ENCODE measurements around the gene SLC44A2. TPM values are rescaled to one million over a fixed set of nuclear protein-coding genes. Genes with fewer than 3 reads are reported as not detected.
A peak's percentile ranks its signal among the peaks of the same experiment; 100 is the strongest.
"Not testable (repeated sequence)": the region's sequence is repeated elsewhere in the genome, so short reads cannot be mapped to it uniquely, and the experiment has no call there.

SLC44A2 gene
- total RNA-seq, 3 donors from 2014 or later (not counting 1 experiment from before 2014, with no cell fraction given) = 231 to 306 (median 279) TPM

DNA sequence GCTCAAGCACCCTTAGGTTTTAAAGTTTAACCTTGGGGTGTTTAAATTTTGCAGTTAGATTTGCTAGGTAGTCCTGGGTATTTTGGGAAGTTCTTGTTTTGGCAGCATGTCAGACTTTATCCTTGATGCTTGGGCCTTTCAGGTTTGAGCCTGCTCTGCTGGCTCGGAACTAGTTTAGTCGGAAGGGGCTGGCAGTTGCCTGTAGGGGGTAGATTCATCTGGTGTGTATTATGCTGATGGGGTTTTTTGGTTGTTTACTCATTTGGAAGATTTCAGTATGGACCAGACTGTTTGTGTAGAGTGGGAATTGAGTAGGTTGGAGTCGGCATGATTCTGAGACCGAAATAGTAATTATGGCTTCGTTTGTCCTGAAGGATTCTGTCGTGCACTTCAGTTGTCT lies 43.9 kb downstream of the SLC44A2 start:
- Histone ChIP-seq H3K4me1 (ENCODE audit: control insufficient read depth, insufficient read depth, low read length) (peaks cover 13% of the 10 kb centered on the region), H3K9me3 (ENCODE audit: control insufficient read depth, insufficient read depth, low read length) (no peaks in the 10 kb centered on the region), H3K27ac (ENCODE audit: low read length) (no peak overlapping the region), H3K27me3 (ENCODE audit: control insufficient read depth, insufficient read depth, low read length) (no peaks in the 10 kb centered on the region), H3K4me3 (ENCODE audit: low read length) (no peak overlapping the region), H3K36me3 (ENCODE audit: control insufficient read depth, insufficient read depth, low read length) (peaks cover 31% of the 10 kb centered on the region)
- Mint-ChIP-seq H3K4me3 (no peak overlapping the region), H3K4me1 (peaks cover 33 to 34% of the 10 kb centered on the region in 2 donors), H3K36me3 (no peaks in the 10 kb centered on the region), H3K27ac (peak overlapping the region; percentile 18 to 51), H3K27me3 (ENCODE audit: low read depth in 2 of 2) (no peaks in the 10 kb centered on the region), H3K9me3 (no peaks in the 10 kb centered on the region)
- TF ChIP-seq, protein P1, sequence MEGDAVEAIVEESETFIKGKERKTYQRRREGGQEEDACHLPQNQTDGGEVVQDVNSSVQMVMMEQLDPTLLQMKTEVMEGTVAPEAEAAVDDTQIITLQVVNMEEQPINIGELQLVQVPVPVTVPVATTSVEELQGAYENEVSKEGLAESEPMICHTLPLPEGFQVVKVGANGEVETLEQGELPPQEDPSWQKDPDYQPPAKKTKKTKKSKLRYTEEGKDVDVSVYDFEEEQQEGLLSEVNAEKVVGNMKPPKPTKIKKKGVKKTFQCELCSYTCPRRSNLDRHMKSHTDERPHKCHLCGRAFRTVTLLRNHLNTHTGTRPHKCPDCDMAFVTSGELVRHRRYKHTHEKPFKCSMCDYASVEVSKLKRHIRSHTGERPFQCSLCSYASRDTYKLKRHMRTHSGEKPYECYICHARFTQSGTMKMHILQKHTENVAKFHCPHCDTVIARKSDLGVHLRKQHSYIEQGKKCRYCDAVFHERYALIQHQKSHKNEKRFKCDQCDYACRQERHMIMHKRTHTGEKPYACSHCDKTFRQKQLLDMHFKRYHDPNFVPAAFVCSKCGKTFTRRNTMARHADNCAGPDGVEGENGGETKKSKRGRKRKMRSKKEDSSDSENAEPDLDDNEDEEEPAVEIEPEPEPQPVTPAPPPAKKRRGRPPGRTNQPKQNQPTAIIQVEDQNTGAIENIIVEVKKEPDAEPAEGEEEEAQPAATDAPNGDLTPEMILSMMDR (IDR thresholded peaks at IDR 0.05) = no peak
- no peak for ATAC-seq
- no peak for DNase-seq
- 89% methylated on average over 6 of the region's 6 CpGs for WGBS (ENCODE audit: insufficient coverage)
- intact Hi-C loops (cut with micrococcal nuclease) = no loop called here

DNA sequence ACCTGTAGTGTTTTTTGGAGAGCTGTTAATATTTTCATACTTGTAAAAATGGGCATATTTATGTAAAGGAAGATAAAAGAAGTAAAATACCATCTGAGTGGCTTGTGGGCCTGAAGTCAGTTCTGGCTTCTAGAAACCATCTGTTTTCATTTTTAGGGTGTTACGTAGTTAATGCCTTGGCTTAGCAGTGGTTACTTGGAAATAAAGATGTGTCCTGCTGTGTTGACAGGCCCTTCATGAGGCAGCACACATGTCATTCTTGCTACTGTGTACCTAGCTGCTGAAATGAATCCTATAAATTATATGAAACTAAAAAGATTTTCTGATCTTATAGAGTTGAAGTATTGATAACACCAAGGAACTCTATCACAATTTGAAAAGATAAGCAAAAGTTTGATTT lies 44.8 kb downstream of the SLC44A2 start:
- TF ChIP-seq, protein P1 (IDR thresholded peaks at IDR 0.05) = no peak
- Histone ChIP-seq H3K4me1 (ENCODE audit: control insufficient read depth, insufficient read depth, low read length) (peaks cover 11% of the 10 kb centered on the region), H3K4me3 (ENCODE audit: low read length) (no peak overlapping the region), H3K27ac (ENCODE audit: low read length) (no peak overlapping the region), H3K27me3 (ENCODE audit: control insufficient read depth, insufficient read depth, low read length) (no peaks in the 10 kb centered on the region), H3K36me3 (ENCODE audit: control insufficient read depth, insufficient read depth, low read length) (peaks cover 31% of the 10 kb centered on the region), H3K9me3 (ENCODE audit: control insufficient read depth, insufficient read depth, low read length) (no peaks in the 10 kb centered on the region)
- intact Hi-C loops (cut with micrococcal nuclease) = no loop called here
- no peaks in the 10 kb centered on the region for H3K9me3 Mint-ChIP-seq
- no peaks in the 10 kb centered on the region for H3K36me3 Mint-ChIP-seq
- peak overlapping the region; percentile 18 to 51 for H3K27ac Mint-ChIP-seq
- ATAC-seq = no peak
- peaks cover 33 to 34% of the 10 kb centered on the region in 2 donors for H3K4me1 Mint-ChIP-seq
- no peak for DNase-seq
- H3K4me3 Mint-ChIP-seq = no peak overlapping the region
- no peaks in the 10 kb centered on the region for H3K27me3 Mint-ChIP-seq (ENCODE audit: low read depth in 2 of 2)
- 87% methylated on average over 1 of the region's 1 CpG for WGBS (ENCODE audit: insufficient coverage)

DNA sequence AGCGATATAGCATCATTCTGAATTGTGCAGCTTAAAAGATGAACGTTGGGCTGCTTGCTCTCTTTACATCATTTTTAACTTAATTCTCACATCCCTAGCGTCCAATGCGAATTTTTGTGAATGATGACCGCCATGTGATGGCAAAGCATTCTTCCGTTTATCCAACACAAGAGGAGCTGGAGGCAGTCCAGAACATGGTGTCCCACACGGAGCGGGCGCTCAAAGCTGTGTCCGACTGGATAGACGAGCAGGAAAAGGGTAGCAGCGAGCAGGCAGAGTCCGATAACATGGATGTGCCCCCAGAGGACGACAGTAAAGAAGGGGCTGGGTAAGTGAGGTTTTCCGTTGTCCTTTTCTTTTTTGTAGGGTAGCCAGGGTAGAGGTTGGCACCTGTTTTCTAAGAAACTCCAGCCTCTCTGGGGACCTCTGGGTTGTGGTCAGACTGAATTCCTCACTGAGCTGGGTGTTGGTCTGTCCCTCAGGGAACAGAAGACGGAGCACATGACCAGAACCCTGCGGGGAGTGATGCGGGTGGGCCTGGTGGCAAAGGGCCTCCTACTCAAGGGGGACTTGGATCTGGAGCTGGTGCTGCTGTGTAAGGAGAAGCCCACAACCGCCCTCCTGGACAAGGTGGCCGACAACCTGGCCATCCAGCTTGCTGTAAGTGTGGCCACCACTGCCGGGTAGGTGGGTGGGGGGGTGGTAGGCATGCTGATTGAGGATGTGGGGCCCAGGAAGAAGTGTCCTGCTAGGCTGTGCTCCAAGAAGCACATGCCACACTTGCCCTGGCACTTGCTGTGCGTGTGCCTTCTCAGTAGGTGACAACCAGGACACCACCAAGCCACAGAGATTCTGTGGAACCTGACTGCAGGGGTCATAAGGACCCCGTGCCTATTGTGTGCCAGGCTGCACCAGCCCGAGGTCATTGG lies 45.8 kb downstream of the SLC44A2 start:
- H3K36me3 Mint-ChIP-seq = no peaks in the 10 kb centered on the region
- H3K27me3 Mint-ChIP-seq (ENCODE audit: low read depth in 2 of 2) = no peaks in the 10 kb centered on the region
- peak in 1 of 3 donors; percentile 14 for ATAC-seq
- no peaks in the 10 kb centered on the region for H3K9me3 Mint-ChIP-seq
- no peak overlapping the region for H3K4me3 ChIP-seq (ENCODE audit: low read length)
- H3K4me3 Mint-ChIP-seq = no peak overlapping the region
- peaks cover 9% of the 10 kb centered on the region for H3K4me1 ChIP-seq (ENCODE audit: control insufficient read depth, insufficient read depth, low read length)
- no peaks in the 10 kb centered on the region for H3K27me3 ChIP-seq (ENCODE audit: control insufficient read depth, insufficient read depth, low read length)
- H3K4me1 Mint-ChIP-seq = peaks cover 33 to 34% of the 10 kb centered on the region in 2 donors
- no peak for DNase-seq
- no peaks in the 10 kb centered on the region for H3K9me3 ChIP-seq (ENCODE audit: control insufficient read depth, insufficient read depth, low read length)
- TF ChIP-seq, protein P1 (IDR thresholded peaks at IDR 0.05) = no peak
- H3K27ac ChIP-seq (ENCODE audit: low read length) = no peak overlapping the region
- intact Hi-C loops (cut with micrococcal nuclease) = no loop called here
- 94% methylated on average over 24 of the region's 24 CpGs for WGBS (ENCODE audit: insufficient coverage)
- peak overlapping the region; percentile 20 to 73 for H3K27ac Mint-ChIP-seq
- H3K36me3 ChIP-seq (ENCODE audit: control insufficient read depth, insufficient read depth, low read length) = peaks cover 31% of the 10 kb centered on the region

DNA sequence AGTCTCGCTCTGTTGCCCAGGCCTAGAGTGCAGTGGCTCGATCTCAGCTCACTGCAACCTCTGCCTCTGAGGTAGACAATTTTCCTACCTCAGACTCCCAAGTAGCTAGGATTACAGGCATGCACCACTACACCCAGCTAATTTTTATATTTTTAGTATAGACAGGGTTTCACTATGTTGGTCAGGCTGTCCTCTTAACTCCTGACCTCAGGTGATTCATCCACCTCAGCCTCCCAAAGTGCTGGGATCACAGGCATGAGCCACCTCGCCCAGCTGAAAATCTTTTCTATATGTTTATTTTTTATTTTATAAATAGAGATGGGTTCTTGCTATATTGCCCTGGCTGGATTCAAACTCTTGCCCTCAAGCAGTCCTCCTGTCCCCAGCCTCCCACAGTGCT lies 46.6 kb downstream of the SLC44A2 start:
- peaks cover 33 to 34% of the 10 kb centered on the region in 2 donors for H3K4me1 Mint-ChIP-seq
- H3K9me3 ChIP-seq (ENCODE audit: control insufficient read depth, insufficient read depth, low read length); H3K36me3 Mint-ChIP-seq; H3K27me3 ChIP-seq (ENCODE audit: control insufficient read depth, insufficient read depth, low read length); DNase-seq; intact Hi-C loops (cut with micrococcal nuclease); H3K4me1 ChIP-seq (ENCODE audit: control insufficient read depth, insufficient read depth, low read length); ATAC-seq; H3K27ac Mint-ChIP-seq; H3K9me3 Mint-ChIP-seq; H3K27ac ChIP-seq (ENCODE audit: low read length); H3K4me3 Mint-ChIP-seq; H3K27me3 Mint-ChIP-seq (ENCODE audit: low read depth in 2 of 2); H3K4me3 ChIP-seq (ENCODE audit: low read length): not testable (repeated sequence)
- peaks cover 33% of the 10 kb centered on the region for H3K36me3 ChIP-seq (ENCODE audit: control insufficient read depth, insufficient read depth, low read length)
- WGBS (ENCODE audit: insufficient coverage) = 100% methylated on average over 2 of the region's 3 CpGs

DNA sequence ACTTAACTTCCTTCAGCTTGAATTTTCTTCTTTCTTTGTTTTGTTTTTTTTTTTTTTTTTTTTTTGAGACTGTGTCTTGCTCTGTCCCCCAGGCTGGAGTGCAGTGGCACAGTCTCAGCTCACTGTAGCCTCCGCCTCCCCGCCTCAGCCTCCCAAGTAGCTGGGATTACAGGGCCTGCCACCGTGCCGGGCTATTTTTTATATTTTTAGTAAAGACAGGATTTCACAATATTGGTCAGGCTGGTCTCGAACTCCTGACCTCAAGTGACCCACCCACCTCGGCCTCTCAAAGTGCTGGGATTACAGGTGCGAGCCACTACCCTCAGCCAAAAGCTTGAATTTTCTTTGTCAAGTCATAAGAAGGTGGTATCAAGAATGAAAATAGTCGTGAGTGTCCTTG lies 49.9 kb downstream of the SLC44A2 start:
- H3K9me3 ChIP-seq (ENCODE audit: control insufficient read depth, insufficient read depth, low read length); H3K27ac ChIP-seq (ENCODE audit: low read length); intact Hi-C loops (cut with micrococcal nuclease); ATAC-seq; H3K27me3 ChIP-seq (ENCODE audit: control insufficient read depth, insufficient read depth, low read length); H3K4me3 ChIP-seq (ENCODE audit: low read length); H3K27ac Mint-ChIP-seq; H3K9me3 Mint-ChIP-seq; H3K4me1 ChIP-seq (ENCODE audit: control insufficient read depth, insufficient read depth, low read length); H3K4me3 Mint-ChIP-seq; H3K36me3 Mint-ChIP-seq; H3K27me3 Mint-ChIP-seq (ENCODE audit: low read depth in 2 of 2); DNase-seq: not testable (repeated sequence)
- H3K36me3 ChIP-seq (ENCODE audit: control insufficient read depth, insufficient read depth, low read length) = peaks cover 64% of the 10 kb centered on the region
- H3K4me1 Mint-ChIP-seq = peaks cover 11 to 14% of the 10 kb centered on the region in 2 donors
- WGBS (ENCODE audit: insufficient coverage) = 88% methylated on average over 8 of the region's 8 CpGs

Data from natural killer cell (primary cell).